CD4-positive, alpha-beta memory T cell (primary cell): ENCODE results near the gene IGSF5. TPM values are rescaled to one million over a fixed set of nuclear protein-coding genes. Genes with fewer than 3 reads are reported as not detected.

Experiments used
- CTCF ChIA-PET: fragments of 350-600 bp; sonication (Branson Sonifier 250); formaldehyde crosslinking; loops from one replicate; lab custom pipeline; 2021; ENCODE audit warnings: inconsistent platforms; ENCODE audit not compliant: partially characterized antibody; lab: Charles Lee
- POLR2A ChIA-PET: fragments of 350-600 bp; sonication (Branson Sonifier 250); formaldehyde crosslinking; loops from one replicate; lab custom pipeline; 2021; ENCODE audit not compliant: partially characterized antibody; lab: Charles Lee
- DNase-seq, 5 donors: peaks; one replicate each; pipeline versions ENCODE4 v3.0.0 to v3.0.0-alpha.2; 2020 to 2022; ENCODE audit warnings: mixed read lengths in 1 of 5
- H3K27ac ChIP-seq: one replicate; pipeline ENCODE4 v1.7.0; 2013; ENCODE audit warnings: low read depth, low read length
- H3K27me3 ChIP-seq: 2 replicates; pipeline ENCODE4 v1.7.0; 2013; ENCODE audit warnings: mild to moderate bottlenecking, low read length, moderate library complexity; ENCODE audit not compliant: insufficient read depth
- H3K36me3 ChIP-seq: 2 replicates; pipeline ENCODE4 v1.7.0; 2013; ENCODE audit warnings: mild to moderate bottlenecking, low read length, moderate library complexity; ENCODE audit not compliant: insufficient read depth
- H3K4me1 ChIP-seq: 2 replicates; pipeline ENCODE4 v1.7.0; 2013; ENCODE audit warnings: mild to moderate bottlenecking, low read length, moderate library complexity; ENCODE audit not compliant: insufficient read depth
- H3K4me3 ChIP-seq, 2 donors: one replicate each; pipeline ENCODE4 v1.7.0; 2013; ENCODE audit warnings: low read length in 2 of 2, mild to moderate bottlenecking in 1 of 2
- H3K9me3 ChIP-seq, 2 donors: one replicate each; pipeline ENCODE4 v1.7.0; 2013; ENCODE audit warnings: low read length in 2 of 2, control low read depth in 1 of 2; ENCODE audit not compliant: control insufficient read depth in 1 of 2
- H3K27ac Mint-ChIP-seq, 7 donors: one replicate each; pipeline ENCODE4 v1.8.0; 2020 to 2021; ENCODE audit warnings: mixed read lengths in 7 of 7, mild to moderate bottlenecking in 6 of 7, inconsistent platforms in 3 of 7, moderate library complexity in 3 of 7
- H3K27me3 Mint-ChIP-seq, 2 donors: one replicate each; pipeline ENCODE4 v1.8.0; 2020 to 2021; ENCODE audit warnings: mixed read lengths in 2 of 2
- H3K36me3 Mint-ChIP-seq, 2 donors: one replicate each; pipeline ENCODE4 v1.8.0; 2020 to 2021; ENCODE audit warnings: mixed read lengths in 2 of 2, inconsistent platforms in 1 of 2, mild to moderate bottlenecking in 1 of 2
- H3K4me1 Mint-ChIP-seq, 4 donors: one replicate each; pipeline ENCODE4 v1.8.0; 2020 to 2021; ENCODE audit warnings: mixed read lengths in 4 of 4, mild to moderate bottlenecking in 1 of 4
- H3K4me3 Mint-ChIP-seq, 8 donors: one replicate each; pipeline ENCODE4 v1.8.0; 2020 to 2021; ENCODE audit warnings: mixed read lengths in 8 of 8, mild to moderate bottlenecking in 7 of 8, moderate library complexity in 6 of 8, inconsistent platforms in 3 of 8
- H3K9me3 Mint-ChIP-seq, 8 donors: one replicate each; pipeline ENCODE4 v1.8.0; 2020 to 2021; ENCODE audit warnings: mixed read lengths in 8 of 8, mild to moderate bottlenecking in 5 of 8, inconsistent platforms in 3 of 8, moderate library complexity in 1 of 8
- intact Hi-C: fragments of 100-400 bp; cut with micrococcal nuclease; formaldehyde crosslinking; loops from one replicate; pipeline ENCODE4 v1.15.1; 2023
- polyA plus RNA-seq, 2 donors: library from polyadenylated mRNA; unstranded; fragments of 300-500 nt; fragmentation: Illumina TruSeq; gene quantifications; one replicate each; pipeline ENCODE4 v1.2.3, GENCODE V29; 2021
- total RNA-seq, 2 experiments: library from RNA; stranded (reverse); gene quantifications; one replicate each; pipeline ENCODE4 v1.2.3, GENCODE V29; 2021

The IGSF5 gene
- total and polyA plus RNA-seq, 4 experiments from 2014 or later, result not detected

- CTCF ChIA-PET, result no interaction called here
- Histone ChIP-seq H3K9me3 (no peaks in the 10 kb centered on the region), H3K4me3 (no peak overlapping the region), H3K27me3 (no peaks in the 10 kb centered on the region), H3K36me3 (no peaks in the 10 kb centered on the region), H3K27ac (no peak overlapping the region), H3K4me1 (no peaks in the 10 kb centered on the region)
- H3K27ac Mint-ChIP-seq, result no peak overlapping the region
- H3K4me3 Mint-ChIP-seq, result no peak overlapping the region
- no peaks in the 10 kb centered on the region for H3K36me3 Mint-ChIP-seq
- peaks cover 0 to 8% (median 4%) of the 10 kb centered on the region in 8 donors for H3K9me3 Mint-ChIP-seq
- no peak for DNase-seq
- POLR2A ChIA-PET, result no interaction called here
- intact Hi-C loops, result no loop called here
- no peaks in the 10 kb centered on the region for H3K27me3 Mint-ChIP-seq
- H3K4me1 Mint-ChIP-seq, result no peaks in the 10 kb centered on the region
Observed at GRCh38 chr21:39842741-39843459, 97.9 kb downstream of the IGSF5 start.

GRCh38 chr21:39843483-39843882 lies 98.5 kb downstream of the IGSF5 start:
- no peak for DNase-seq
- POLR2A ChIA-PET, result no interaction called here
- CTCF ChIA-PET, result no interaction called here
- H3K36me3 Mint-ChIP-seq, result no peaks in the 10 kb centered on the region
- no peaks in the 10 kb centered on the region for H3K27me3 Mint-ChIP-seq
- Histone ChIP-seq H3K27me3 (no peaks in the 10 kb centered on the region), H3K4me3 (no peak overlapping the region), H3K27ac (no peak overlapping the region), H3K4me1 (no peaks in the 10 kb centered on the region), H3K36me3 (no peaks in the 10 kb centered on the region), H3K9me3 (no peaks in the 10 kb centered on the region)
- intact Hi-C loops, result no loop called here
- H3K27ac Mint-ChIP-seq, result no peak overlapping the region
- peaks cover 0 to 10% (median 4%) of the 10 kb centered on the region in 8 donors for H3K9me3 Mint-ChIP-seq
- H3K4me1 Mint-ChIP-seq, result no peaks in the 10 kb centered on the region
- no peak overlapping the region for H3K4me3 Mint-ChIP-seq

DNA sequence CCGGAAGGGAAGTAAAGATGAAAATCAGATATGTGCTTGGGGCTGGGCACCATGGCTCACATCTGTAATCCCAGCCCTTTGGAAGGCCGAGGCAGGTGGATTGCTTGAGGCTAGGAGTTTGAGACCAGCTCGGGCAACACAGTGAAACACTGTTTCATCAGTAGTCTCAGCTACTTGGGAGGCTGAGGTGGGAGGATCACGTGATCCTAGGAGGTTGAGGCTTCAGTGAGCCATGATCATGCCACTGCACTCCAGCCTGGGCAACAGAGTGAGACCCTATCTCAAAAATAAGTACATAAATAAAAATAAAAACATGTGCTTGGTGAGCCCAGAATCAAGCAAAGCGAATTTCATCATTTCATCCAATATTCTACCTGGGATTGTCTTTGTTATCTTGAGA lies 98.9 kb downstream of the IGSF5 start:
- no peaks in the 10 kb centered on the region for H3K36me3 Mint-ChIP-seq
- H3K4me1 Mint-ChIP-seq, result no peaks in the 10 kb centered on the region
- H3K27ac Mint-ChIP-seq, result no peak overlapping the region
- H3K4me3 ChIP-seq, result no peak overlapping the region
- no peaks in the 10 kb centered on the region for H3K4me1 ChIP-seq
- intact Hi-C loops, result no loop called here
- H3K9me3 Mint-ChIP-seq, result peaks cover 0 to 10% (median 4%) of the 10 kb centered on the region in 8 donors
- no peaks in the 10 kb centered on the region for H3K27me3 ChIP-seq
- no peaks in the 10 kb centered on the region for H3K36me3 ChIP-seq
- CTCF ChIA-PET, result no interaction called here
- no peaks in the 10 kb centered on the region for H3K27me3 Mint-ChIP-seq
- no peak overlapping the region for H3K27ac ChIP-seq
- no peaks in the 10 kb centered on the region for H3K9me3 ChIP-seq
- no peak overlapping the region for H3K4me3 Mint-ChIP-seq
- DNase-seq, result no peak
- POLR2A ChIA-PET, result no interaction called here

GRCh38 chr21:39845571-39846130 lies 100.7 kb downstream of the IGSF5 start:
- Histone ChIP-seq H3K4me1 (no peaks in the 10 kb centered on the region), H3K36me3 (no peaks in the 10 kb centered on the region), H3K9me3 (no peaks in the 10 kb centered on the region), H3K27ac (no peak overlapping the region), H3K4me3 (no peak overlapping the region), H3K27me3 (no peaks in the 10 kb centered on the region)
- Mint-ChIP-seq H3K27ac (no peak overlapping the region), H3K27me3 (no peaks in the 10 kb centered on the region), H3K9me3 (peaks cover 0 to 10% (median 3%) of the 10 kb centered on the region in 8 donors), H3K4me1 (no peaks in the 10 kb centered on the region), H3K36me3 (no peaks in the 10 kb centered on the region), H3K4me3 (no peak overlapping the region)
- intact Hi-C loops, result no loop called here
- ChIA-PET CTCF (no interaction called here), POLR2A (no interaction called here)
- DNase-seq, result no peak

DNA sequence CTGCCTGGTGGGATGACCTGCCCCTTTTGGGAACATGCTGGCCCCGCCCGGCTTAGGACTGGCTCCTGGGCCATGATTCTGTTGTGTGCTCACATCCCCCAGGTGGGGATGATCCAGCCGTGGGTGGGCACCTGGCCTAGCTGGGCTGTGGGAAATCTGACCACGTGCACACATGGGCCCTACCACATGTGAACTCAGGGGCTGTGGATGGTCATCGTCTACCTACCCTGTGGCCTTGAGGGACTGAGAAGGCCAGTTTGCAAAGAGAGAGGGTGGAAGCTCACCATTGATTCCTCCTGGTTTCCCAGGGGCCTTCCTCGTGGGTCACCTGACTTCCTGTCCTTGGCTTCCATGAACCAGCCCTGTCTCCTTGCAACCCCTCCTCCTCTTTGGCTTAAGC lies 102.9 kb downstream of the IGSF5 start:
- intact Hi-C loops, result no loop called here
- H3K9me3 Mint-ChIP-seq, result peaks cover 0 to 7% (median 1%) of the 10 kb centered on the region in 8 donors
- CTCF ChIA-PET, result no interaction called here
- no peak for DNase-seq
- POLR2A ChIA-PET, result no interaction called here
- Histone ChIP-seq H3K36me3 (no peaks in the 10 kb centered on the region), H3K9me3 (no peaks in the 10 kb centered on the region), H3K4me1 (no peaks in the 10 kb centered on the region), H3K4me3 (no peak overlapping the region), H3K27ac (no peak overlapping the region), H3K27me3 (no peaks in the 10 kb centered on the region)
- H3K27me3 Mint-ChIP-seq, result no peaks in the 10 kb centered on the region
- no peak overlapping the region for H3K4me3 Mint-ChIP-seq
- no peak overlapping the region for H3K27ac Mint-ChIP-seq
- H3K4me1 Mint-ChIP-seq, result no peaks in the 10 kb centered on the region
- no peaks in the 10 kb centered on the region for H3K36me3 Mint-ChIP-seq

GRCh38 chr21:39849014-39849655 lies 104.2 kb downstream of the IGSF5 start:
- no peak for DNase-seq
- H3K27ac Mint-ChIP-seq, result no peak overlapping the region
- H3K4me1 Mint-ChIP-seq, result no peaks in the 10 kb centered on the region
- H3K27me3 Mint-ChIP-seq, result no peaks in the 10 kb centered on the region
- CTCF ChIA-PET, result no interaction called here
- no peaks in the 10 kb centered on the region for H3K9me3 ChIP-seq
- no peaks in the 10 kb centered on the region for H3K27me3 ChIP-seq
- POLR2A ChIA-PET, result no interaction called here
- no peak overlapping the region for H3K4me3 ChIP-seq
- no peak overlapping the region for H3K27ac ChIP-seq
- intact Hi-C loops, result no loop called here
- no peaks in the 10 kb centered on the region for H3K36me3 ChIP-seq
- H3K4me3 Mint-ChIP-seq, result no peak overlapping the region
- peaks cover 0 to 6% (median 0%) of the 10 kb centered on the region in 8 donors for H3K9me3 Mint-ChIP-seq
- H3K4me1 ChIP-seq, result no peaks in the 10 kb centered on the region
- no peaks in the 10 kb centered on the region for H3K36me3 Mint-ChIP-seq

GRCh38 chr21:39850333-39850732 lies 105.3 kb downstream of the IGSF5 start:
- H3K36me3 ChIP-seq, result no peaks in the 10 kb centered on the region
- Mint-ChIP-seq H3K4me3 (no peak overlapping the region), H3K27me3 (no peaks in the 10 kb centered on the region), H3K36me3 (no peaks in the 10 kb centered on the region), H3K9me3 (peaks cover 0 to 6% (median 0%) of the 10 kb centered on the region in 8 donors), H3K4me1 (no peaks in the 10 kb centered on the region), H3K27ac (no peak overlapping the region)
- intact Hi-C loops, result no loop called here
- H3K27ac ChIP-seq, result no peak overlapping the region
- H3K4me1 ChIP-seq, result no peaks in the 10 kb centered on the region
- H3K27me3 ChIP-seq, result no peaks in the 10 kb centered on the region
- no peaks in the 10 kb centered on the region for H3K9me3 ChIP-seq
- no peak overlapping the region for H3K4me3 ChIP-seq
- ChIA-PET CTCF (no interaction called here), POLR2A (no interaction called here)
- DNase-seq, result no peak
